GM21526 (cell line): Measurements from ENCODE around the gene PPP6R3.
"Not testable (repeated sequence)": the region's sequence is repeated elsewhere in the genome, so short reads cannot be mapped to it uniquely, and the experiment has no call there.

Source experiments
- ATAC-seq: cut with Tn5 transposase; IDR thresholded peaks from one replicate; pipeline ENCODE4 v1.9.1; 2021; ENCODE audit warnings: moderate library complexity; ENCODE audit not compliant: unreplicated experiment, low FRiP score

The PPP6R3 gene

GRCh38 chr11:68639322-68639721, 178.8 kb downstream of the PPP6R3 start:
- not testable (repeated sequence) for ATAC-seq

DNA sequence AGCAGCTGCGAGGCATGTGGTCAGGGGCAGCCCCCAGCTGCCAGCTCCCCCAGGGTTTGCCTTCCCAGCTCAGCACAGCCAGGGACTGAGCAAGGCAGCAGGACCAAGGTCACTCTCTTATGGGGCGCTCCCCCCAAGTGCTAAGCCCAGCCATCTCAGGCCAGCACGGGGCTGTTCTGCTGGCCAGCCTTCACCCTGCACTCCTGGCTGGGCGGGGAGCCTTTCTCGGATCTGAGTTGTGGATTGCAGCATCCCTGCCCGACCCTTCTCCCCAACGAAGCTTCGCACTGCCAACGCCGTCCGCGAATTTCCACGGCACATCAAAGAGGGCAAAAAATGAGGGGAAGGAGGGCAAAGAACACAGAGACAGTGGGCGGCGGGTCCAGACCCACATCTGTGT, 181.3 kb downstream of the PPP6R3 start:
- ATAC-seq: no peak

DNA sequence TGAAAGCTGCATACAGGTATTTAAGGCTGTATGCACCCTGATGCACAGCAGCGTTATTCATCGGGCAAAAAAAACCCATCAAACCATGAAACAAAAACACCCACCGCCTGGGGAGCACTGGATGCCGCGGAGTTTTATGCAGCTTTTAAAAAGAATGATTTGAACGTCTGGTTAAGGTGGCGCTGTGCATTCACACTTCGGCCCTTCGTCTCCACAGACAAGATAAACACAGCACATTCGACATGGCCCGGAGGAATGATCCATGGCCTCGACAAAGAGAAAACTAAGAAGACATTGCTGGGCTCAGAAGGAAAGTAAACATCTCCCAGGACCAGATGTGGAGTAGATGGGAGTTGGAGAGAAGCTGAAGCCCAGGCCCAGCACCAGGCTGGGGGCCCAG, 183.0 kb downstream of the PPP6R3 start:
- ATAC-seq: no peak

- no peak for ATAC-seq
Observed at GRCh38 chr11:68646832-68647231, 186.3 kb downstream of the PPP6R3 start.

GRCh38 chr11:68649851-68650555, 189.5 kb downstream of the PPP6R3 start:
- no peak for ATAC-seq

GRCh38 chr11:68650801-68651200, 190.2 kb downstream of the PPP6R3 start:
- no peak for ATAC-seq

DNA sequence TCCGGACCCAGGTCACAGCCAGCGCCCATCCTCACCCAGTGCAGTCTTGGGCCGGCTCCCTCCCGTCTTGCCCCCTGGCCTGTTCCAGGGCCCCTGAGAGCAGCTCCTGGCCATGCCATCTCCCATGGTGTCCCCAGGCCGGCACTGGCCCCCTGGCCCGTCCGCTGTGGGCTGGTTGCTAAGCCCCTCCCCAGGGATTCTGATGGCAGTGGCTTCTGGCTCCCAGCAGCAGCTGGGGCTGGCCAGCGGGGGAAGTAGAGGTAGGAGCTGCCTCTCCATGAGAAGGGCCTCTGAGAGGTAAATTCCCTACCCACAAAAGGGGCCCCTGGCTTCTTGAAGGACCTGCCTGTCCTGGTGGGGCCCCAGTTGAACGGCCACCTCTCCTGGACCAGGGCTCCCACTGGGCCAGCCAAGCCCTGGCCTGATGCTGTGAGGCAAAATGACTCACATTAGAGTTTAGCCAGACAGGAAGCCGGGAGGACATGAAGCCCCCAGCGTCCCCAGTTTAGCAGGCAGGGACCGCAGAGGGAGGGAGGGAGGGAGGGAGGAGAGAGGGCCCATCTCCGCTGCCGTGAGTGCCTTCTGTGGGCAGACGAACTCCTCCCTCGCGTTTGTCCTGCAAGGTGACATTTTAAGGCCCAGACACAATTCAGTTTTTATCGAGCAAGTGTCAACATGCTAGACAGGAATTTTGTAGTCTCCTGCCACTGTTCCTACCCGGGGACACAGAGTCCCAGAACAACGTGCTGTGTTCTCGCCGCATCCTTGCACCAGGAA, 190.8 kb downstream of the PPP6R3 start:
- ATAC-seq: no peak

DNA sequence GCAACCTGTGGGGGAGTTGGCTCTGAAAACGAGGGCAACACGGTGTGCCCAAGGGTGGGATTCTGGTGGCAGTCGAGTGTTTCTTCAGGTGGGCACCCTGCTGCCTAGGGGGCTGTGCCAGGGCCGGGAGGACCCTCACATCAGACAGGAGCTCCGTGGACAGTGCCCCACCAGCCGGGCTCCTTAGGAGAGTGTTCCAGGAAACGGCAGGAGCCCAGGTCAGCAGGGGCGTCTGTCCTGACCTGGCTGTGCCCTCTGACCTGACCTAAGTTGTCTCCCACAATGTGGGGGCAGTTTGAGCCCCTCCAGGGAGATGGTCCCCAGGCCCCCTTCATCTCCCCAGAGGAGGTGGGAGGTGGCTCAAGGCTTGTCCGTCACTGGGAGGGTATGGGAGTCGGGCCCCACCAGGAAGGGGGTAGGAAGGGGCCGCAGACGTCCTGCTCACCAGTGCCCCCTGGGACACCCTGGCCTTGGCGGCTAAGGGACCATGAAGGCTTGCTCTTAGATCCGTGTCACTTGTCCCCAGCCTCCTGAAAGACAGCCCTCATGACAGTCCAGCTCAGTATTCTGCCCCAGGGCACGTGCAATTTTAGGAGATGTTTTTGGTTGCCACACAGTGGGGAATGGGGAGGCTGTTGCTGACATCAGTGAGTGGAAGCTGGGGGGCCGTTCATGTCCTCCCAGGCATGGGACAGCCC, 191.6 kb downstream of the PPP6R3 start:
- no peak for ATAC-seq

GRCh38 chr11:68652683-68653156, 192.2 kb downstream of the PPP6R3 start:
- ATAC-seq: no peak

GRCh38 chr11:68653486-68654430, 193.2 kb downstream of the PPP6R3 start:
- no peak for ATAC-seq

DNA sequence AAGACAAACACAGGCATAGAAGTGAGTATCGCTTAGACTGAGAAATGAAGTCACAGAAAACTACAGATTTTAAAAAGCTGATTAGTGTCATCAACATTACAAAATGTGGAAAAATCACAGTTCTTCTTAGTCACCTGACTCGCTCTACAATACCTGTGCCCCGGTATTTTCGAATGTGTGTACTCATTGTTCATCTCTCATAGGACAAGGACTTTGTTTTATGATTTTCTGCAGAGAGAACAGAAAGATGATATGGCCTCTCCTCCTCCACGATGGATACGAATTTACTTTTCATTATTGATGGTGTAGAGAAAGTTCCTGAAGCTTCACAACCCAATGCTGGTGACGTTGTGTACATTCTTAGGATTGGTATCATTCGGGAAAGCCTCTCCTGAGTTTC, 194.4 kb downstream of the PPP6R3 start:
- no peak for ATAC-seq

DNA sequence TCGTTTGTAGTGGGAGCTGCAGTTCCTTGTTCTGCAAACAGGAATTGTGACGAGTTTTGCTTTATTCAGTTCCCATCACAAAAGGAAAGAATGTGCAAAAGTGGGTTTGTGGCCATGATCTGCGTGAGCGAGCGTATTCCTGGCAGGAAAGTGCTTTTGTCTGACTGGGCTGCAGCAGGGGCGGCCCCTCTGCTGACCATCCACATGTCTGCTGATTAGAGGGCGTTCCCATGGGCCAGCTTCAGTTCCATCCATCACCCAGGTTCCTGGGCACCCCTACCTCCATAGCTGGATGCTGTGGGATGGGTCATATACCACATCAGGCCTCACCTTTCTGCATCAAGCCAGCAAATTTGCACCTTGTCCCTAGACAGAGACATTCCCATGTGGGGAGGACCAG, 194.9 kb downstream of the PPP6R3 start:
- no peak for ATAC-seq

DNA sequence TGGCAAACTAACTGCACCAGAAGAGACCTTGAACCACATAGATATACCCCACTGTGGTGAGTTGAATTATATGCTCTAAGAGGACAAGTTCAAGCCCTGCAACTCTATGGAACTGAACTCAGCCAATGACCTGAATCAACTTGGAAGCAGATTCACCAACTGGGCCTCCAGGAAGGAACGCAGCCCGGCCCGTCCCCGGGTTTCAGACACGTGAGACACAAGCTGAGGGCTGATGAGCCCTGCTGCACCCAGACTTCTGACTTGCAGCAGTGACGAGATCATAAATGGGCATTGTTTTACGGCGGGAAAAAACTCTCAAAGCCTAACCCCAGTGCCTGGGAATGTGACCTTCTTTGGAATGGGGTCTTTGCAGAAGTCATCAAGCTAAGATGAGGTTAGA, 195.3 kb downstream of the PPP6R3 start:
- ATAC-seq: no peak

DNA sequence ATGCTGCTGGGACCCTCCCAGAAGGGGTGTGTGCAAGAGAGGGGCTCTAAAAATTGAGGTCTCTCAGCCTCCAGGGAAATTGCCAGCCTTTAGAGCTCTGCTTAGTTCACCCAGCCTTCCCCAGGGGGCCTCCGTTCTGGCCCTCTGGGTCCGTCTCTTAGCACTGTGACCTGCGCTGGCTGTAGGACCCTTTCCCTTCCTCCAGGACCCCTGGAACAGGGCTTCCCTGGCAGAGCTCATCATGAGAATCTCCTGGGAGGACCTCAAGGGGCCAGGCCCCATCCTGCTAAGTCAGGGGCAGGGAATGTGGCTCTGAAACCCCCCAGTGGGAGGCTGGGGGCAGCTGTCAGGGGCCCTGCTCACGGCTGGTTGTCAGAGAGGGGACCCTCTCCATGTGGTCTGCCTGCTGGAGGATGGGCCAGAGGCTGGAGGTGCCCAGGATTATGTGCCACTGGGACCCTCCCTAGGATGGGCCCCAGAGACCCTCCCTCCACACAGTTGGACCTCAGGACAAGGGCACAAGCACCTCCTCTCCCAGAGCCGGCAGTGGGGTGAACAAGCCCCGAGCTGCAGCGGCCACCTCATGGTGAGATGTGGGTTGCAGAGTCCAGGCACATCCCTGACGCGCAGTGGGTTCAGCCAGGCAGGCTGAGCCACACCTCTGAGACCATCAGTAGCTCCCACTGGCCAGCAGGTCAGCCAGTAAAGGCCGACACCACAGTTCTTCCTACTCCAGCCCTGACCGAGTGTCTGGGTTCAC, 196.6 kb downstream of the PPP6R3 start:
- no peak for ATAC-seq

- no peak for ATAC-seq
Observed at GRCh38 chr11:68658097-68658496, 197.5 kb downstream of the PPP6R3 start.

DNA sequence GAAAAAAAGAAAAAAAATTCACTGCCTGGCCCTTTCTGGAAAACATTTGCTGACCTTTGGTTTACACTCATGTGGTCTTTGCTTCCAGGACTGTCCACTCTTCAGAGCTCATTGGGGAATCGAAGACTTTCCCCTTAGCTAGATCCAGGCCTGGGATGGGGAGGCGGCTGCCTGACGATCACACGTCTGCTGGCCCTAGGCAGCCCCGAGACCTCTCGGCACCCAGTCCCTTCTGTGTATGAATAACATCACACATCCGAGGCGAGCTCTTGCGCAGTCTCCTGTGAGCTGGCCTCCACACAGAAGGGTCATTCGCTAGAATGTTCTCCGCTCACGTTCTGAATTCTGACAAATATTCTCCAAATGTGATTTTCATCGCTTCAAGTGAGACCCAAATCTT, 198.1 kb downstream of the PPP6R3 start:
- no peak for ATAC-seq

- no peak for ATAC-seq
Observed at GRCh38 chr11:68659158-68659921, 198.8 kb downstream of the PPP6R3 start.

DNA sequence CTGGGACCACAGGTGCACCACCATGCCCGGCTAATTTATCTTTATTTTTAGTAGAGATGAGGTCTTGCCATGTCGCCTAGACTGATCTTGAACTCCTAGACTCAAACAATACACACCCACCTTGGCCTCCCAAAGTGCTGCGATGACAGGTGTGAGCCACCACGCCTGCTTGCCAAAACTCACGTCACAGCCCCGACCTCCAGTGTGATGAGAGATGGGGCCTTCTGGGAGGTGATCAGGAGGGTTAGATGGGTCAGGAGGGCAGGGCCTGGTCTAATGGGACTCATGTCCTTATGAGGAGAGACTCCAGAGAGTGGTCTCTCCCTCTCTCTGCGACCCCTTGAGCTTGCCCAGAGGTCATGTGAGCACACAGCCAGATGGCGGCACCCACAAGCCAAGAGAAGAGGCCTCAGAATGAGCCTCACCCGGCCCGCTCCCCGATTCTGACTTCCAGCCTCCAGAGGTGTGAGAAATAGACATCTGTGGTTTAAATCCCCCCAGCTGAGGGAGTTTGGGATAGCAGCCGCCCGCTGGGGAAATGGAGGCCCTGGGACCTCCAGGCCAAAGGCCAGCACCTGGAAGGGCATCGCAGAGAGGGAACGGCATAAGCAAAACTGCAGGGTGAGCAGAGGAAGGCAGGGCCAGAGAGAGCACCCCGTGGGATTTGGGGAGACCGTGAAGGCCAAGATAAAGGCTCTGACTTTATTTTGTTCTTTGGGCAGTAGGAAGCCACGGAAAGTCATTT, 199.7 kb downstream of the PPP6R3 start:
- no peak for ATAC-seq
